HG02884 (cell line): Measurements from ENCODE around the gene TMC2.
"Not testable (repeated sequence)": the region's sequence is repeated elsewhere in the genome, so short reads cannot be mapped to it uniquely, and the experiment has no call there.

Experiments used
- ATAC-seq: cut with Tn5 transposase; IDR thresholded peaks from one replicate; pipeline ENCODE4 v1.9.1; 2021; ENCODE audit warnings: mild to moderate bottlenecking, moderate library complexity; ENCODE audit not compliant: unreplicated experiment

The TMC2 gene

DNA sequence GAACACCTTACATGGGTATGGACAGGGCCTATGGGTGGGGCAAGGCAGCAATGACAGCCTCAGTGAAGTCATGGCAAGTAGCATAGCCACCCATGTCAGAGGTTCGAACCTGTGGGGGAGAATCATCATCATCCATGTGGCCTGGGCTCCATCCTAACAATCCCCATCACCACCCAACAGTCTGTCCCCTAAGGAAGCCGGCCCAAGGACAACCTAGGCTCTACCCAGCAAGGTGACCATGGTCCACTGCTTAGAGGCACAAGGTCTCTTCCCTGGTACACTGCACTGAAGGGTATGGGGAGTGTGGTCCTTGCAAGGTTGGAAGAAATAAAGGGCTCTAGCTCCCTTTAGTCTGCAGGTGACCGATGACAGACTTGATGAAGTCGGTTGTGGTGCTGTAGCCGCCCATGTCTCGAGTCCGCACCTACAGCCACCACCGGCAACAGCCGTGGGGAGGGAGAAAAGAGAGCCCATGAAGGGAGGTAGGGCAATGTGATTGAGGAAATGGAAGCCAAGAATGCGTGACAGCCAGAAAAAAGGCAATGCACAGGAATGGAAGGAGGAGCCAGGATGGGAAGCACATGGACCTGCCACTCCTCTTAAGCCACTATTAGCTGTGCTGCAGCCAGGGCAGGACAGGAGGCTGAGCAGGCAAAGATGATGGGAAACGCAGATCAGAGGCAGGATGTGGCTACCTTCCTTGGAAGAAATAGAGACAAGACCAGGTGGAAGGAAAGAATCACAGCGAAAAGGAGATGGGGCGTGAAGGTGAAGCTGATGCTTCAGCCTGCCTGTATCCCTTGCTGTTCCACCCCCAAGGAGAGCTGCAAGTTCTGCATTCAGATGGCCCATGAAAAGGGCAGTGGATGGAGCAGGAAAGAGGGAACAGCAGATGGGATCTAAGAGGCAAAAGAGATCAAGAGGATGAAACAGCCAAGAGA lies 122.3 kb downstream of the TMC2 start:
- ATAC-seq: no peak

DNA sequence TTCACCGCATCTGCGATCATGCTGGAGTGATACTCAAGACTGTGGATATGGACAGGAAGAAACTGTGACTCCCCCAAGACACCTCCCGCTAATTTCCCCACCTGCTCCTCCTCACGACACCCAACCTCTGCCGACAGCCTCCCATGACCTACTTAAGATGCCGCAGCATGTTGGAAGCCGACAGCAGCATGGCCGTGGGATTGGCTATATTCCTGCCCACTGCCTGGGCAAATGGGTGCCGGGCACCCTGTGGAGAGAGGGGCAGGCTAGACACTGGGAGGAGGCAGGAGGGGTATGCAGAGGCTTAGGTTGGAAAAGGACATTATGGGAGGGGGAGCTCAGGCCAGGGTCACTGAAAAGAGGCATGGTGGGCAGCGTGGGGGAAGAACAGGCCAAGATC lies 123.2 kb downstream of the TMC2 start:
- no peak for ATAC-seq

DNA sequence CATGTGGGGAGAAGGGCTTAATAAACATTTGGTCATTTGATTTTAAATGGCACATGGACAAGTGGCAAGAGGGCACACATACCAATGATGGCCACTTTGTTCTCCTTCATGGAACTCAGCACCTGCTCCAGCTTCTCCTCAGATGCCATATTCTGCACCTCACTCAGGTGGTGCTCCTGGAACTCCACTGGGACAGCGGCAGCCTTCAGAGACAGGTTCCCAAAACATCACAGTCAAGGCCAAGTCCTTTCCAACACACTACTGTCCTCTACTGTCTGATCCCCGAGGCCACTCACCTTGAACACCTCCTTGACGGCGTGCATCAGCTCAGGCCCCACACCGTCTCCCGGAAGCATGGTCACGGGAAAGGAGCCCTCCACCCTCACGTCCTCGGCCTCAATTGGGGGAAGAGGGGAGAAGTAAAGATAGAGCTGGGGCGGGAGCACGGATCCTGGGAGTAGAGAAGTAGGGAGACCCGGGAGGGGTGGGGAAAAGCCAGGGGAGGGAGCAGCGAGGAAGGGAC lies 127.1 kb downstream of the TMC2 start:
- ATAC-seq: no peak

DNA sequence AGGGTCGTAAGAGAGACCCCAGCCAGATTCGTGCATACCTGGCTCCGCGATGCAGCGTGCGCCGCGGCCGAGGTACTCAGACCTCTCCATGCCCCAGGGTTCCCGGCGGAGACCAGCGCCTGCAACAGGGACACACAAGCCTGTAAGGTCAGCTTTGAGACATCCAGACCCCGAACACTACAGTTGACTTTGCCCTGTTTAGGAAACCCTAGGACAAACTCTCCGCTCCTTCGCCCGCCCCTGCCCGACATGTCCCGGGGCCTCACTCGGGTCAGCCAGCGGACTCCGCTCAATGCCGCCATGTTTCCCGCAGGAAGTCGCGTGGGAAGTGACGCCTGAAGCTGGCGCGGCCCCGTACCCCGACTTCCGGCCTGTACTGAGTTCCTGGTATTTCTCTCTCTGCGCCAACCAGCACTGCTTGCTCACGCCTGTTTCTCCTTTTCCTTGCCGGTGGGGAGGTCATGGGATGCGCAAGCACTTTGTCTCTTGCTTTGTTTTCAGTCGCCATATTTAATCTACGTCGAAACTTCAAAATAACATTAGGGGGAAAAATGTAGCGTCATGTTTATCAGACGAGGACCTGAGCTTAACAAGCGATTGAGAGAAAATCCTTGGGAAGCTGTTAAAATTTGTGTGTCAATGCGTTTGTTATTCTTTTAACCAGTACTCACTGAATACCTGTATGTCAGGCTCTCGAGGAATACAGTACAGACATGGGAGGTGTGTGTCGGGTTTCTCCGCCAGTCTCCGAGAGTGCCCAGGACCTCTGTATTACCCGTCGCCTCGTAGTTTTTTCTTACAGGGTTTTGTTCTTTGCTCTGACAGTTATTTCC lies 127.7 kb downstream of the TMC2 start, which contains the start of gene IDH3B:
Gene IDH3B, minus strand, starts transcription at position 330 of the 833 bp plus-strand sequence. Its CDS starts 28 bp downstream, at position 302.
- peak; percentile 70 for ATAC-seq

DNA sequence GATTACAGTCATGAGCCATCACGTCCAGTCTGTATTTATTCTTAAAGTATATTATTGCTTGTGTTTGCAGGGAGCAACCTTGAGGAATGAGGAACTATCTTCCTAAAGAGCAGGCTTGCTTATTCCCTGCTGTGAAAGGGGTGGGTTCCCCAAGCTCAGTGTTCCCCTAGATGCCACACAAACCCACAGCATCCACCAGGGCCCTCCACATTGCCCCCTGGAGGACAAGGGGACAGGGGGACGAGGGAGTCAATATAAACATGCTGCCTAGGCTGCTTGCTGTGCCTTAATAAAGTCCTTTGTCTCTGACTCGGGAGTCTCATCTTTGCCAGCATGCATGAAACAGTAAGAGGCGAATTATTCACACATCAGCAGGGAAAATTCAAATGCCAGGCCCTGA lies 135.6 kb downstream of the TMC2 start:
- no peak for ATAC-seq

DNA sequence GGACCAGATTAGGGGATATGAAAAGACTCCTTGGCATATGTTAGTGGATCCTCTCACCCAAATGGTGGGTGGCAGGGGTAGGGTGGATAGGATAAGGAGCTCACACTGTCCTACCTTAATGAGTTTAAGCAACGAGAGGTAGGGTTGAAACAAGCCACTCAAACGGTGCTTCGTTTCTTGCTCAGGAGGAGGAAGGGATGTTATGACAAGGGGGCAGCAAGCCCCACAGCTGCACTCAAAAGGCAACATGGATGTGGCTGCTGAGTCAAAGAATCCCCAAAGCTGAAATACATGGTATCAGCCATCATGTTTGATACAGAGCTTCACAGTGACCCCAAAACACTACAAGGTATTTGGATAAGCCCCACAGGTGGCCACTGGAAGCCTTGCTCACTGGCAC lies 136.1 kb downstream of the TMC2 start:
- ATAC-seq: no peak

DNA sequence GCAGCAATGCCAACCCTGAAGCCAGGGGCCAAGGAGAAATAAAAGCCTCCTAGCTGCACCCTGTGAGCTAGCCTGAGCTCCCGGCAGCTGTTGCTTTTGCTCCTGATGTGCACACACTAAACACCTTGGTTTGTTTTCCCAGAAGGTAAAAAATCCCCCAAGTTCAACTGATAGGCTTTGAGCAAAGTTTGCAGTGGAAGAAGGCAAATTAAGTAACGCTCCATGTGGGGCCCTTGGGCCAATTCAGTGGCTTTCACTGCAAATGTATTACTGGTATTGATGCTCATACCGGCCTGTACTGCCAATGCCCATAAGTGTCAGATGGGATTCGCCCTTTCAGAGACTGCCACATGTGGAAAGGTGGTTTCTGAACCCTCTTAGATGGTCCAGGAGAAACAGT lies 137.1 kb downstream of the TMC2 start:
- ATAC-seq: no peak

DNA sequence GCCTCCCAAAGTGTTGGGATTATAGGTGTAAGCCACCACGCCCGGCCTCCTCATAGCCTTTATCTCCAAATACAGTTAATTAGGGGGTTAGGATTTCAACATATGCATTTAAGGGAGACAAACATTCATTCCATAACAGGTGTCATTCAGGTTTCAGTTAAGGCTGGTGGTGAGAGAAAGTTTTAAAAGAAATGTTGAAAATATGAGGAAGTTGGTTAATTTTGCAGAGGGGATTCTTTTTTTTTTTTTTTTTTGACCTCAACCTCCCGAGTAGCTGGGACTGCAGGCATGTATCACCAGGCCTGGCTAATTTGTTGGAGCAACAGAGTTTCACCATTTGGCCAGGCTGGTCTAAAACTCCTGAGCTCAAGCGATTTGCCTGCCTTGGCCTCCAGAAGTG lies 143.7 kb downstream of the TMC2 start:
- ATAC-seq: no peak

DNA sequence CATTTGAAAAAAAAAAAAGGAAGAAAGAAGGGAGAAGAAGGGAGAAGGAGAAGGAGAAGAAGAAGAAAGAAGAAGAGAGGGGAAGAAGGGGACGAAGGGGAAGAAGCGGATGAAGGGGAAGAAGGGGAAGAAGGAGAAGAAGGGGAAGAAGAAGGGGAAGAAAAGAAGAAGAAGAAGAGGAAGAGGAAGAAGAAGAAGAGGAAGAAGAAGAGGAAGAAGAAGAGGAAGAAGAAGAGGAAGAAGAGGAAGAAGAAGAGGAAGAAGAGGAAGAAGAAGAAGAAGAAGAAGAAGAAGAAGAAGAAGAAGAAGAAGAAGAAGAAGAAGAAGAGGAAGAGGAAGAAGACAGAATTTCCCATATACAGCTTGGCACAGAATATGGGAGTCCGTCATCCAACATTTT lies 145.7 kb downstream of the TMC2 start:
- not testable (repeated sequence) for ATAC-seq

DNA sequence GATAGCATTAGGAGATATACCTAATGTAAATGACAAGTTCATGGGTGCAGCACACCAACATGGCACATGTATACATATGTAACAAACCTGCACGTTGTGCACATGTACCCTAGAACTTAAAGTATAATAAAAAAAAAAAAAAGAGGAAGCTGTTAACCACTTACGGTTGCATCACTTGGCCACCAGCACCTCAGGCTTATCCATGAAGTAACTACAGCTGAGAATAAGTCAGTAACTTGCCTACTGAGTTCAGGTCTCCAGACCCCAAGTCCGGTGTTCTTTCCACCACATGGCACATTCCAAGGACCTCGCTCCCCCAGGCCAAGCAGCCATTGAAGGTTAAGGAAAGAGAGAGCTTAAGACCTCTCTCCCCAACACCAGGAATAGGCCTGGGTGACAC lies 148.4 kb downstream of the TMC2 start:
- not testable (repeated sequence) for ATAC-seq

DNA sequence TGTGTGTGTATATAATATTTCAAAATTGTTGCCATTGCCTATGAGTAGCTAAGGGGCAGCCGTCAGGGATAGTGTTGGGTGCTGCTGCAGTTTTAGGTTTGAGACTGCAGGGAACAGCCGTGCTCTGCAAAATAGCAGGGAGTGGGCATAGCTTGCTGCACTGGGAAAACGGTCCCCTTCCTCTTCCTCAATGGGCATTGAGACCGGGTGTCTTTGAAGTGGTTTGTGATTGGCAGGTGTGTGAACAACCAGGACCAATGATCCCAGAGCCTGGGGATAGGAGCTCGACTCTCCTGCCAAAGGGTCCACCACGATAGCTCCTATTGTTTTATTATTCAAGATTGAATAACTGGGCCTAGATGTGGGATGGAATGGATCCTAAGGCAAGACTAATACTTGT lies 151.1 kb downstream of the TMC2 start:
- ATAC-seq: no peak

DNA sequence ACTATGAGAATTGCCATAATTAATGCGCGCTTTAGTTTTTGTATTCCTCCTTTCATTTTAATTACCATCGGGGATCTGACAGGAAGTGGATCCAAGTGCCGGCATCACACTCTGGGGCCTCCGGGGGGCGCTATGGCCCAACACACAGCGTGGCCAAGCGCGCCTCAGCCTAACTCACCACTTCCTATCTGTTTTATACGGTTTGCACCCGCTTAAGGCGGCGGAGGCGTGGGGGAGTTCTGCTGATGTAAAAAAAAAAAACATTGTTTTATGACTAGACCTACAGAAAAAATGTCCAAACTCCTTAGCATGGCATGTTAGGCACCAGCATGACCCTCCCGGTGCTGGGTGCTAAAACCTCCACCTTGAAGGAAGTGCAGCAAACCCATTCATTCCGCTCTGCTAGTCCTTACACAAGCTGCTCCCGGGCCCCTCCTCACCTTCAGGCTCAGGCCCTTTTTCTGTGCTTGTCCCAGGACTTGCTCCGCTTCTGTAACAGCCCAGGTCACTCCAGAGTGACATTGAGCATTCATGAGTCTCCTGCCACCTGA lies 151.7 kb downstream of the TMC2 start:
- no peak for ATAC-seq

DNA sequence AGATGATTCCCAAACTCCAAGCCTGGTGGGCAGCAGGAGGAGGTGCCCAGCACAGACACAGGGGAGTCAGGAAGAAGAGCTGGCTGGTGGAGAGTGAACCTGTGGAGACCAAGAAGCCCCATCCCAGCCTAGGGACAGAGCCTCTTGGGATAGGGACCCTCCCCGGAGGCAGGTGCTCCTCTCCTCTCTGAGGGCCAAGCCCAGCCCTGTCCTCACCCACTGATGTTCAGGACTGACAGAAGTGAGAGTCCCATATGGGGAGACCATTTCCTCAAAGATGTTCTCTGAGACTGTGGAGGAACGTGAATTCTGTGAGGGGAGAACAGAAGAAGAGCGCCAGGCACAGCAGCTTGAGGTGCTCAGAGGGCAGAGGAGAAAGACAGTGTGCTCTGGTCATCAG lies 153.8 kb downstream of the TMC2 start:
- ATAC-seq: no peak

DNA sequence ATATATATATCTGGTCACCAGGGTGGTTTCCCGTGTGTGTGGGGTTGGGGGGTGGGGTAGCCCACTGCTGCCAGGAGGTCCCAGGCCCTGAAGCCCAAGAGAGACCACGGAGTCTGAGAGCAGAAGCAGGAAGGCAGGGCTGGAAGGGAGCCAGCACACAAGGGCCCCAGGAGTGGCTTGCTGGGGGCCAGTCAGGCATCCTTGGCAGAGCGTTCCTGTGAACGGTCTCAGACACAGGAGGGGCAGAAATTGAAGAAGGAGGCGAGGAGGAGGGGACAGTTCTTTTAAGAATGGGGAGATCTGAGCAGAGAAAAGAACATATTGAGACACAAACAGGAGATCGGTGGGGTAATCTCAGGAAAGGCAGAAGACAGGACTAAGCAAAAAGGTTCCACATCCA lies 154.3 kb downstream of the TMC2 start:
- no peak for ATAC-seq

DNA sequence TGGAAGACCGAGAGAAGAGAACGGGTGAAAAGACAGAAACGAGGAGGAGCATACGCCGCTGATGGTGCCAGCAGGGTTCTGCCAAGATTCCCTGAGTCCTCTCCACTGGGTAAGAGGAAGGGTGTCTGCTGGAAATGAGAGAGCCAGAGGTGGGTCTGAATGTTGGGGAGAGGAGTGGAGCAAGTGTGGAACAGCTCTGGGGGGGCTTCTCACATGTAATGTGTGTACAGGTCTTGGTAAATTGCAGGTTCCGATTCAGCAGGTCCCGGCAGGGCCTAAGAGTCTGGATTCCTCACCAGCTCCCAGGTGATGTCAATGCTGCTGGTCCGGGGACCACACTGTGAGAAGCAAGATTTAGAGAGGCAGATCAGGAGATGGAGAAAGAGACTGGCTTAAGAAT lies 154.8 kb downstream of the TMC2 start:
- ATAC-seq: no peak
